Measurements from ENCODE around the gene CAPNS1.

The CAPNS1 gene

DNA sequence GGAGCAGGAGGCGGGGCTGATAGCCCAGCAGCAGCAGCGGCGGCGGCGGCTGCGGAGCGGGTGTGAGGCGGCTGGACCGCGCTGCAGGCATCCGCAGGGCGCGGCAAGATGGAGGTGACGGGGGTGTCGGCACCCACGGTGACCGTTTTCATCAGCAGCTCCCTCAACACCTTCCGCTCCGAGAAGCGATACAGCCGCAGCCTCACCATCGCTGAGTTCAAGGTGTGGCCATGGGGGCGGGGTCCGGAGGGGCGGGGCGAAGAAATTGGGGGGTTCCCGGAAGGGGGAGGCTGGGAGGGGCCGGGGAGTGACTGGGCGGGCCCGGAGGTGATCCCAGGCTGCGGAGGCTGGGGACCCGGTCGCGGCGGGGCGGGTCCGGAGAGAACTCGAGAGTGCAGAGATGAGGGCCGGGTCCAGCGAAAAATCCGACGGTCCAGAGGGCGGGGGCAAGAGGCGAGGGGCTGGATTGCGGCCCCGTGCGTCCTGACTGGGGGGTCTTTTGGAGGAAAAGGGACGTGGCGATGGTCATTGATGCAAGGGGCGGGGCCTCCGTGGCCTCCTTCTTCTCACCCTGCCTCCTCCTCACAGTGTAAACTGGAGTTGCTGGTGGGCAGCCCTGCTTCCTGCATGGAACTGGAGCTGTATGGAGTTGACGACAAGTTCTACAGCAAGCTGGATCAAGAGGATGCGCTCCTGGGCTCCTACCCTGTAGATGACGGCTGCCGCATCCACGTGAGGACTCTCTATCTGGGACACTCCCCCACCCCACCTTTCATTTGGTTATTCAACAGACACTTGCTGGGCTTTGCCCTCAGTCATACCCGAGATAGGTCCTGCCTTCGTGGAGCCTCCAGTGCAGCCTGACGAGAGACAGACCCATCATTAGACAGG is 24.2 kb upstream of the CAPNS1 start, which contains the start of gene TBCB:
Gene TBCB, plus strand, starts transcription at position 16 of the 891 bp plus-strand sequence. Its CDS starts 93 bp downstream, at position 109.
- no peaks in the 10 kb centered on the region for H3K27me3 ChIP-seq
- H3K36me3 ChIP-seq = peaks cover 51% of the 10 kb centered on the region
- no peaks in the 10 kb centered on the region for H3K9me3 ChIP-seq
- peak within 1 kb of the TSS; percentile 81 for H3K27ac ChIP-seq
- TF ChIP-seq, protein P1, sequence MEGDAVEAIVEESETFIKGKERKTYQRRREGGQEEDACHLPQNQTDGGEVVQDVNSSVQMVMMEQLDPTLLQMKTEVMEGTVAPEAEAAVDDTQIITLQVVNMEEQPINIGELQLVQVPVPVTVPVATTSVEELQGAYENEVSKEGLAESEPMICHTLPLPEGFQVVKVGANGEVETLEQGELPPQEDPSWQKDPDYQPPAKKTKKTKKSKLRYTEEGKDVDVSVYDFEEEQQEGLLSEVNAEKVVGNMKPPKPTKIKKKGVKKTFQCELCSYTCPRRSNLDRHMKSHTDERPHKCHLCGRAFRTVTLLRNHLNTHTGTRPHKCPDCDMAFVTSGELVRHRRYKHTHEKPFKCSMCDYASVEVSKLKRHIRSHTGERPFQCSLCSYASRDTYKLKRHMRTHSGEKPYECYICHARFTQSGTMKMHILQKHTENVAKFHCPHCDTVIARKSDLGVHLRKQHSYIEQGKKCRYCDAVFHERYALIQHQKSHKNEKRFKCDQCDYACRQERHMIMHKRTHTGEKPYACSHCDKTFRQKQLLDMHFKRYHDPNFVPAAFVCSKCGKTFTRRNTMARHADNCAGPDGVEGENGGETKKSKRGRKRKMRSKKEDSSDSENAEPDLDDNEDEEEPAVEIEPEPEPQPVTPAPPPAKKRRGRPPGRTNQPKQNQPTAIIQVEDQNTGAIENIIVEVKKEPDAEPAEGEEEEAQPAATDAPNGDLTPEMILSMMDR (IDR thresholded peaks at IDR 0.05) = no peak
- H3K4me1 ChIP-seq (ENCODE audit: control insufficient read depth in 1 of 2, insufficient read depth in 1 of 2, low read depth in 1 of 2, low read length in 1 of 2) = peaks cover 27 to 32% of the 10 kb centered on the region in 2 experiments
- H3K4me3 ChIP-seq (ENCODE audit: low read depth in 1 of 2, low read length in 1 of 2) = peak within 1 kb of the TSS; percentile 89 to 93

DNA sequence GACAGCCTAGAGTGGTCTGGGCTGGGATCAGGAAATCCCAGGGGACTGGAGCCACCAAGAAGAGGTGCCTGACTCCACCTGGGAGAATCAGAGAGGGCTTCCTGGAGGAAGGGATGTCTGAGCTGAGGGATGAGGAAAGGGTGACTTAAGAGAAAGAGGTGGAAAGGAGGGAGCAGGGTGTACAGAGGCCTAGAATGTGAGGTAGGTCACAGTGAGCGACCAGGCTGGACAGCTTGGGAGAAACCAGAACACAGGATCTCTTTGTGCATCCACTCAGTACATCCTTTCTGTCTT is 23.6 kb upstream of the CAPNS1 start:
- H3K27ac ChIP-seq = peak overlapping the region; percentile 81
- no peaks in the 10 kb centered on the region for H3K9me3 ChIP-seq
- H3K4me1 ChIP-seq (ENCODE audit: control insufficient read depth in 1 of 2, insufficient read depth in 1 of 2, low read depth in 1 of 2, low read length in 1 of 2) = peaks cover 27 to 32% of the 10 kb centered on the region in 2 experiments
- peaks cover 55% of the 10 kb centered on the region for H3K36me3 ChIP-seq
- H3K4me3 ChIP-seq (ENCODE audit: low read depth in 1 of 2, low read length in 1 of 2) = peak overlapping the region; percentile 89 to 93
- TF ChIP-seq, protein P1 (IDR thresholded peaks at IDR 0.05) = no peak
- no peaks in the 10 kb centered on the region for H3K27me3 ChIP-seq

DNA sequence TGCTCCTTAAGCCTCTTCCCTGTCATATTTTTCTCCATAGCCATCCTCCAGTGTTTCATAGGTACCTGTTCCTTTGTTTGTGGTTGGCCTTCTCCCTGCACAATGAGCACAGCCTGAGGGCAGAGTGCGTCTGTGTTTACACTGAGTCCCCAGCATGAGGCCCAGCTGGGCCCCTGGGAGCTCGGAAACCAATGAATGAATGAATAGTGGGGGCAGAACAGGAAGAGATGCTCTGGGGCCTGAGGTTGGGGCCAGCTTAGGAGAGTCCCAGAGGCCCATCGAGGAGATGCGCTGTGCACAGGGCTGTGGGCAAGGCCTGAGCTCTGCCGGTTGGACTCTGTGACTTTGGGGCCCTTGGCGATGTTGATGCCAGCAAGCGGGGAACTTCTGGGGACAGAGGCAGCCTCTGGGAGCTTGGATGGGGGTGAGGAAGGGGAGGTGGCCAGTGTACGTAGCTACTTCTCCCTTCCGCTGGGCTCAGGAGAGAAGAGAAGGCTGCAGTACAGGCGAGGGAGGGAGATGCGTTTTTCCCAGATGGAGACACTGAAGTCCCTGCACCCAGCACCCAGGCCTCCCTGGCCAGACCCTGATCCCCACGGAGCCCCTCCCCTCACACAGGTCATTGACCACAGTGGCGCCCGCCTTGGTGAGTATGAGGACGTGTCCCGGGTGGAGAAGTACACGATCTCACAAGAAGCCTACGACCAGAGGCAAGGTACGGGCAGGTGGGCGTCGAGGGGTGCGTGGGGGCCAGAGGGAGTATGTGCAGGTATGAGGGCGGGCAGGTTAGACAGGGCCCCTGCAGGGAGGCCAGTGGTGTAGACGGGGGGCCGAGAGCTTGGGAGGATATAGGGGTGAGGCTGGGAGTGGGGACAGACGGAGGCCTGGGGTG is 19.5 kb upstream of the CAPNS1 start:
- Histone ChIP-seq H3K36me3 (peaks cover 80% of the 10 kb centered on the region), H3K27ac (no peak overlapping the region)

DNA sequence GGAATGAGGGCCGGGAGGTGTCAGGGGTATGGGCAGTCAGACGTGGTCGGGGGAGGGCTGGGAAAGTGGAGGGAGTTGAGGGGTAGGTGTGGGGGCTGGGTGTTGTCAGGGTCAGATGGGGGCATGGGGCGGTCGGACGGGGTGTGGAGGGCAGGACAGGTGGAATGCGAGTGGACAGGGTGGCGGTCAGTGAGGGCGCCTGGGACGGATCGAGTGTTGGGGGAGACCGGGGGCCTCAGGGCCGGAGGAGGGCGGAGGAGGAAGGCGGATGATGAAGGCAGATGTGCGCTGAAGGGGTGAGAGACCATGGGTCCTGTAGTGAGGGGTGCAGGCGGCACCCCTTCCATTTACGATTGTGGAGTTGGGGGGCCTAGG is 18.9 kb upstream of the CAPNS1 start:
- peaks cover 10 to 11% of the 10 kb centered on the region in 2 experiments for H3K4me1 ChIP-seq (ENCODE audit: control insufficient read depth in 1 of 2, insufficient read depth in 1 of 2, low read depth in 1 of 2, low read length in 1 of 2)
- TF ChIP-seq, protein P1 (IDR thresholded peaks at IDR 0.05) = no peak
- peaks cover 86% of the 10 kb centered on the region for H3K36me3 ChIP-seq
- no peak overlapping the region for H3K27ac ChIP-seq
- H3K9me3 ChIP-seq = no peaks in the 10 kb centered on the region
- no peaks in the 10 kb centered on the region for H3K27me3 ChIP-seq
- no peak overlapping the region for H3K4me3 ChIP-seq (ENCODE audit: low read depth in 1 of 2, low read length in 1 of 2)

More for the DNA sequence above, 19.5 kb upstream of the CAPNS1 start:
- Histone ChIP-seq H3K4me3 (ENCODE audit: low read depth in 1 of 2, low read length in 1 of 2) (no peak overlapping the region), H3K27me3 (no peaks in the 10 kb centered on the region), H3K4me1 (ENCODE audit: control insufficient read depth in 1 of 2, insufficient read depth in 1 of 2, low read depth in 1 of 2, low read length in 1 of 2) (peaks cover 14 to 16% of the 10 kb centered on the region in 2 experiments), H3K9me3 (no peaks in the 10 kb centered on the region)
- TF ChIP-seq, protein P1 (IDR thresholded peaks at IDR 0.05) = no peak

DNA sequence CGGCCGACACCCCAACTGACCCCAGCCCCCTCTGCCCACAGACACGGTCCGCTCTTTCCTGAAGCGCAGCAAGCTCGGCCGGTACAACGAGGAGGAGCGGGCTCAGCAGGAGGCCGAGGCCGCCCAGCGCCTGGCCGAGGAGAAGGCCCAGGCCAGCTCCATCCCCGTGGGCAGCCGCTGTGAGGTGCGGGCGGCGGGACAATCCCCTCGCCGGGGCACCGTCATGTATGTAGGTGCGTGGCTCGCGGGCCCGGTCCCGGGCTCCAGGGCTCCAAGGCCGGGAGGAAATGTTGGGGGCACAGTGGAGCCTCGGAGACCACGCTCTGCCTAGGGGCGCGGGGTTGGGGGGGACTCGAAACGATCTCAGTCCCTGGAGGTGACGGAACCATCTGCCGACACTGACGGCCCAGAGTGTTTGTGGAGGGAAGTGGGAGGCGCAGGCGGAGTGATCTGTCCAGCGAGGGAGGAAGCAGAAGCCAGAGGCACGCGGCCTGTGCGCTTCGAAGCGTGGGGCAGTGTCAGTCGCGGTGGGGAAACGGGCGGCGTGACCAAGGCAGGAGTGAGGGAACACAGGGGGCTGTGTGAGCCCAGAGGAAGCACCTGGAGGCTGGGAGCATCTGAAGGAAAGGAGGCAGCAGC is 18.3 kb upstream of the CAPNS1 start:
- TF ChIP-seq, protein P1 (IDR thresholded peaks at IDR 0.05) = no peak

More for the DNA sequence above, 18.3 kb upstream of the CAPNS1 start:
- no peaks in the 10 kb centered on the region for H3K9me3 ChIP-seq
- no peak overlapping the region for H3K27ac ChIP-seq
- no peaks in the 10 kb centered on the region for H3K27me3 ChIP-seq
- H3K4me3 ChIP-seq (ENCODE audit: low read depth in 1 of 2, low read length in 1 of 2) = no peak overlapping the region
- peaks cover 88% of the 10 kb centered on the region for H3K36me3 ChIP-seq
- peaks cover 3 to 5% of the 10 kb centered on the region in 2 experiments for H3K4me1 ChIP-seq (ENCODE audit: control insufficient read depth in 1 of 2, insufficient read depth in 1 of 2, low read depth in 1 of 2, low read length in 1 of 2)

Data from neutrophil (primary cell).